DMS 273 treated with DMSO at 0.1 percent for 48 hours (cell line): ENCODE data around the gene SOD2.
"Not testable (repeated sequence)": the region's sequence is repeated elsewhere in the genome, so short reads cannot be mapped to it uniquely, and the experiment has no call there.

ENCODE experiments used
- DNase-seq: peaks from one replicate; lab custom pipeline; 2025; lab: John Stamatoyannopoulos, UW

The SOD2 gene

GRCh38 chr6:159693128-159693893 lies at the start of gene SOD2:
Gene SOD2, minus strand, starts transcription at chr6:159693241. Its CDS starts 74 bp downstream, at chr6:159693167.
- peak; percentile 71 for DNase-seq

GRCh38 chr6:159742165-159742564 lies 49.1 kb upstream of the SOD2 start:
- DNase-seq = no peak

- no peak for DNase-seq
Measured at GRCh38 chr6:159739341-159739740, 46.3 kb upstream of the SOD2 start.

GRCh38 chr6:159736908-159737307 lies 43.9 kb upstream of the SOD2 start:
- no peak for DNase-seq

- not testable (repeated sequence) for DNase-seq
Measured at GRCh38 chr6:159733395-159733794, 40.4 kb upstream of the SOD2 start.

GRCh38 chr6:159732550-159732949 lies 39.5 kb upstream of the SOD2 start:
- DNase-seq = not testable (repeated sequence)

- no peak for DNase-seq
Measured at GRCh38 chr6:159730332-159730676, 37.3 kb upstream of the SOD2 start.

- DNase-seq = no peak
Measured at GRCh38 chr6:159729598-159730331, 36.7 kb upstream of the SOD2 start.

GRCh38 chr6:159728531-159728964 lies 35.5 kb upstream of the SOD2 start:
- DNase-seq = no peak

- DNase-seq = no peak
Measured at GRCh38 chr6:159727717-159728445, 34.8 kb upstream of the SOD2 start.

- DNase-seq = peak; percentile 90
Measured at GRCh38 chr6:159726918-159727716, 34.1 kb upstream of the SOD2 start, which contains the start of gene WTAP. Gene WTAP, plus strand, starts transcription at chr6:159727506. Its CDS starts 8,760 bp downstream, at chr6:159736266.

- no peak for DNase-seq
Measured at GRCh38 chr6:159726255-159726917, 33.3 kb upstream of the SOD2 start.

GRCh38 chr6:159725208-159725607 lies 32.2 kb upstream of the SOD2 start:
- not testable (repeated sequence) for DNase-seq

GRCh38 chr6:159724778-159725177 lies 31.7 kb upstream of the SOD2 start:
- no peak for DNase-seq

- no peak for DNase-seq
Measured at GRCh38 chr6:159723259-159723658, 30.2 kb upstream of the SOD2 start.

- no peak for DNase-seq
Measured at GRCh38 chr6:159722655-159723054, 29.6 kb upstream of the SOD2 start.

- not testable (repeated sequence) for DNase-seq
Measured at GRCh38 chr6:159721981-159722380, 28.9 kb upstream of the SOD2 start.

- DNase-seq = no peak
Measured at GRCh38 chr6:159720708-159721107, 27.7 kb upstream of the SOD2 start.

GRCh38 chr6:159719287-159719686 lies 26.2 kb upstream of the SOD2 start:
- no peak for DNase-seq

- no peak for DNase-seq
Measured at GRCh38 chr6:159718634-159719033, 25.6 kb upstream of the SOD2 start.
